Adrenal gland (tissue), 12 donors: ENCODE measurements around the gene GRK6. TPM values are rescaled to one million over a fixed set of nuclear protein-coding genes. Genes with fewer than 3 reads are reported as not detected.
A peak's percentile ranks its signal among the peaks of the same experiment; 100 is the strongest.

Experiments
- DNase-seq, 7 donors: peaks; one replicate each; pipeline ENCODE4 v3.0.0-alpha.2; 2019 to 2020
- H3K27ac ChIP-seq, 5 donors: fragments of 200-600 bp; sonication (generic) in 4 of 5; 1 replicate in 3 of 5; 2 replicates in 2 of 5; pipeline versions ENCODE4 v1.5.1 to v1.8.0; 2016 to 2020; ENCODE audit warnings: mild to moderate bottlenecking in 1 of 5
- H3K27me3 ChIP-seq: fragments of 200-600 bp; 2 replicates; pipeline ENCODE4 v1.8.0; 2021
- H3K36me3 ChIP-seq, 2 donors: fragments of 200-600 bp; replicated peaks in 1 of 2; 1 replicate in 1 of 2; 2 replicates in 1 of 2; pipeline versions ENCODE4 v1.5.1 to v1.8.0; 2018 to 2022
- H3K4me1 ChIP-seq, 2 donors: fragments of 200-600 bp; replicated peaks in 1 of 2; 1 replicate in 1 of 2; 2 replicates in 1 of 2; pipeline versions ENCODE4 v1.5.1 to v1.8.0; 2018 to 2021
- H3K4me3 ChIP-seq, 4 donors: fragments of 200-600 bp; sonication (generic) in 3 of 4; one replicate each; pipeline ENCODE4 v1.5.1; 2016 to 2018
- H3K9me3 ChIP-seq, 3 donors: fragments of 200-600 bp; sonication (generic) in 1 of 3; replicated peaks in 1 of 3; 1 replicate in 2 of 3; 2 replicates in 1 of 3; pipeline versions ENCODE4 v1.5.1 to v1.8.0; 2016 to 2021
- POLR2A ChIP-seq, 2 donors: fragments of 450-650 bp; IDR thresholded peaks; one replicate each; pipeline ENCODE4 v1.6.1; 2017; ENCODE audit warnings: antibody characterized with exemption in 2 of 2, mild to moderate bottlenecking in 2 of 2, moderate library complexity in 1 of 2
- WGBS, 4 donors: extraction: QIAGEN DNeasy Blood & Tissue Kit in 2 of 4; methylation state at CpG; one replicate each; pipeline versions ENCODE4 v1.1.5 to v1.1.7; 2013 to 2017; 5-methylcytosine and 5-hydroxymethylcytosine counted together
- intact Hi-C, 2 donors: fragments of 100-400 bp; cut with DNase I; formaldehyde crosslinking; loops; one replicate each; pipeline versions ENCODE4 v1.14.1 to v1.15.0; 2022 to 2023
- polyA plus RNA-seq, 3 donors: library from polyadenylated mRNA; stranded (reverse); fragments of 200-250 nt in 2 of 3; fragments of 350-450 nt in 1 of 3; fragmentation: Illumina TruSeq in 1 of 3; extraction: RNeasy Lipid Tissue Mini Kit (QIAGEN cat#74804) in 1 of 3; gene quantifications; one replicate each; pipeline ENCODE4 v1.2.3, GENCODE V29; 2013 to 2014
- total RNA-seq, 9 donors: library from RNA; depleted of rRNA in 4 of 9; stranded (reverse); fragments of >200 nt in 4 of 9; fragments of 120-200 nt in 1 of 9; fragmentation: NEBNext Ultra II Directional in 1 of 9; extraction: Animal tissue kit (Norgen Biotek cat#: 25700) in 1 of 9; gene quantifications; one replicate each; pipeline versions ENCODE4 v1.1.0 to v1.2.4, GENCODE V29; 2013 to 2023
- TF ChIP-seq, protein P1 (sequence below), 6 experiments: fragments of 450-650 bp in 4 of 6; fragments of 200-600 bp in 2 of 6; sonication (generic) in 1 of 6; IDR thresholded peaks; 1 replicate in 5 of 6; 2 replicates in 1 of 6; pipeline versions ENCODE4 v1.5.1 to v1.8.0; 2016 to 2021; ENCODE audit warnings: antibody characterized with exemption in 6 of 6, mild to moderate bottlenecking in 2 of 6, moderate library complexity in 1 of 6
- donor health status: healthy with polysubstance abuse.
- donor health status: Bipolar disorder and iron deficiency.
- donor health status: DM: yes; HTN: yes; CAD: no.
- donor health status: DM: no; HTN: no; CAD: no.
- donor health status: DM: no; HTN: no; CAD: no.
- donor health status: DM: yes; HTN: yes; CAD: no.

GRK6 gene
- total and polyA plus RNA-seq, 12 donors = 3.5 to 31.9 (median 21.7) TPM

DNA sequence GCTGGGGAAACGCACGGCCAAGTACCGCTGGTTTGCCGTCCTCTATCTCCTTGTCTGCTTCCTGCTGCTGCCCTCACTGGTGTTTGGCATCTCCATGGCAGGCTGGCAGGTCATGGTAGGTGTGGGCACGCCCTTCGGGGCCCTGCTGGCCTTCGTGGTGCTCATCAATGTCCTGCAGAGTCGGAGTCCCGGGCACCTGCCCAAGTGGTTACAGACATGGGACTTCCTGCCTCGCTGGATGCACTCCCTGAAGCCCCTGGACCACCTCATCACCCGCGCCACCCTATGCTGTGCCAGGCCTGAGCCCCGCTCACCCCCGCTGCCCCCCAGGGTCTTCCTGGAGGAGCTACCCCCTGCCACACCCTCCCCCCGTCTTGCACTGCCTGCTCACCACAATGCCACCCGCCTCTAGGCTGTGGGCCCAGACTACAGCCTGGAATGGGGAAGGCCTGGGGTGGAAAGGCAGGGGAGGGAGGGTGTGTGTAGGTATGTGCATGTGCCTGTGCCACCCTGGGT, 28.5 kb upstream of the GRK6 start:
- TF ChIP-seq, protein P1, sequence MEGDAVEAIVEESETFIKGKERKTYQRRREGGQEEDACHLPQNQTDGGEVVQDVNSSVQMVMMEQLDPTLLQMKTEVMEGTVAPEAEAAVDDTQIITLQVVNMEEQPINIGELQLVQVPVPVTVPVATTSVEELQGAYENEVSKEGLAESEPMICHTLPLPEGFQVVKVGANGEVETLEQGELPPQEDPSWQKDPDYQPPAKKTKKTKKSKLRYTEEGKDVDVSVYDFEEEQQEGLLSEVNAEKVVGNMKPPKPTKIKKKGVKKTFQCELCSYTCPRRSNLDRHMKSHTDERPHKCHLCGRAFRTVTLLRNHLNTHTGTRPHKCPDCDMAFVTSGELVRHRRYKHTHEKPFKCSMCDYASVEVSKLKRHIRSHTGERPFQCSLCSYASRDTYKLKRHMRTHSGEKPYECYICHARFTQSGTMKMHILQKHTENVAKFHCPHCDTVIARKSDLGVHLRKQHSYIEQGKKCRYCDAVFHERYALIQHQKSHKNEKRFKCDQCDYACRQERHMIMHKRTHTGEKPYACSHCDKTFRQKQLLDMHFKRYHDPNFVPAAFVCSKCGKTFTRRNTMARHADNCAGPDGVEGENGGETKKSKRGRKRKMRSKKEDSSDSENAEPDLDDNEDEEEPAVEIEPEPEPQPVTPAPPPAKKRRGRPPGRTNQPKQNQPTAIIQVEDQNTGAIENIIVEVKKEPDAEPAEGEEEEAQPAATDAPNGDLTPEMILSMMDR (IDR thresholded peaks at IDR 0.05) = no peak
- no peak for TF ChIP-seq POLR2A (IDR thresholded peaks at IDR 0.05)
- H3K4me1 ChIP-seq = peaks cover 0 to 8% of the 10 kb centered on the region in 2 donors
- no peaks in the 10 kb centered on the region for H3K36me3 ChIP-seq
- peaks cover 58% of the 10 kb centered on the region for H3K27me3 ChIP-seq
- no peak overlapping the region for H3K27ac ChIP-seq
- 76 to 83% (median 81%) methylated on average over 8 to 16 of the region's 16 CpGs for WGBS, 4 donors
- intact Hi-C loops = no loop called here
- no peak for DNase-seq
- no peaks in the 10 kb centered on the region for H3K9me3 ChIP-seq
- no peak overlapping the region for H3K4me3 ChIP-seq

DNA sequence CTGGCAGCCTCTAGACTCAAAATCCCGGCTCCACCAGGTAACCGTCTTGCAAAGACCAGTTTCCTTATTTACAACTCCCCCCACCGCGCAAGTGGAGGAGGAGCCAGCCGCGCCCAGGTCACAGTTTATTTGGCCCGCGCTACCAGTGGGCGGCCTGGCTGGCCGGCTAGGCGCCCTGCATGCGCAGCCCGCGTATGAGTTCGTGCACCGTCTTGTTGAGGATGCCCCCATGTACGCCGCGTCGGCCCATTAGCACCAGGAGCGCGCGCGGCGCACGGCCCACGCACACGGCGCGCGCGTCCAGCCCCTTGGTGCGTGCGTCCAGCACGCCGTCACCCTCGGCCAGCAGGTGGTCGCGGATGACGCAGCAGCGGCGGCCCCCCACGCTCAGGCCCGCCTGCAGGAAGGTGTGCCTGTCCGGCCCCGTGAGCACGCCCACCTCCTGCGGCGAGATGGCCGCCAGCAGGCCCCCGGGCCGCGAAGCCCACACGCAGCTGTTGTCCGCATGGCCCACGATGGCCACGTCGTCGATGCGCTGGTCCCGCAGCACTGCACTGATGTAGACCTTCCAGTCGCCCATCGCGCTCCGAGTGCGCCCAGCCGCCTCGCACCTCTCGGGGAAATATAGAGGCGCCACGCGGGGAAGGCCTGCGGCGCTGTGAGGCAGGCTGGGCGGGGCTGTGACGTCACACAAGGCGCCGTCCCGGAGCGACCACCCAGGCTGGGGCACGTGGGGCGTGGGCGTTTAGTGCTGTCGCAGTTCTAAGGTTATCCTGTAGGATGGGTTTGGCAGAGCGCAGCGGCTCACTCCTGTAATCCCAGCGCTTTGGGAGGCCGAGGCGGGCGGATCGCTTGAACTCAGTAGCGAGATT, 26.2 kb upstream of the GRK6 start, which contains the start of gene PFN3:
Gene PFN3, minus strand, starts transcription at position 665 of the 872 bp plus-strand sequence. Its CDS starts 85 bp downstream, at position 580.
- Histone ChIP-seq H3K4me1 (peaks cover 13 to 27% of the 10 kb centered on the region in 2 donors), H3K9me3 (no peaks in the 10 kb centered on the region), H3K36me3 (no peaks in the 10 kb centered on the region), H3K27me3 (peaks cover 69% of the 10 kb centered on the region), H3K4me3 (no peak within 1 kb of the TSS), H3K27ac (no peak within 1 kb of the TSS)
- TF ChIP-seq, protein P1 (IDR thresholded peaks at IDR 0.05) = no peak
- no peak for TF ChIP-seq POLR2A (IDR thresholded peaks at IDR 0.05)
- intact Hi-C loops = no loop called here
- WGBS, 4 donors = 14 to 36% (median 18%) methylated on average over 11 to 92 of the region's 92 CpGs
- no peak for DNase-seq

DNA sequence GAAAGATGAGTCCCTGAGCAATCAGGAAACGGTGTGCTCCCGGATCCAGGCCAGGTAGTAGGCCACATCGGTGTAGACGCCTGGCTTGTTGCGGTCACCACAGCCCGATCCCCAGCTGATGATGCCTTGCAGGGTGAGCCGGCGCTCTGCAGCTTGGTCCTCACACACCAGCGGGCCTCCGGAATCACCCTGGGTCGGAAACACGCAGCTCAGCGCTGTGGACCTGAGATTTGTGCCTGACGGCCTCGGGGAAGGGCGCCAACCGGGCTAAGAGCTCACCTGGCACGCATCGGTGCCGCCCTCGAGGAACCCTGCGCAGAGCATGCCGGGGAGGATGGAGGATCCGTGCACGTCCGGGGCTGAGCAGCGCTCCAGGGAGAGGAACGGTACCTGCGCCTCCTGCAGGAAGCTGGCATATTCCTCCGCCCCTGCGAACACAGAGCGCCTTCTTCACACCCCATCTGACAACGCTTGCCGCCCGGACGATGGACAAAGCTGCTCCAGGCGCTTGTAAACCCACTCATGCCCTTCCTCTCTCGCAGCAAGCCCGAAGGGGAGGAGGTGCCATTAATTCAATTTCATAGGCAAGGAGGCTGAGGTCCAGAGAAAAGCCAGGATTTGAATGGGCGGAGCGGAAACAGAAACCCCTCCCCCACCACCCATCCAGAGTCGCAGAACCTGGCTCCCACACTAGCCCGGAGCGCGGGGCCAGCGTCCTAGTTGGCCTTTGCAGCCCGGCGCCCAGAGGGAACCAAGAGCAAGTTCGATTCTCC, 24.0 kb upstream of the GRK6 start:
- H3K4me1 ChIP-seq = peaks cover 13 to 27% of the 10 kb centered on the region in 2 donors
- H3K9me3 ChIP-seq = no peaks in the 10 kb centered on the region
- no peak overlapping the region for H3K27ac ChIP-seq
- peak in 6 of 7 donors; percentile 54 to 77 (median 56) for DNase-seq
- intact Hi-C loops = no loop called here
- WGBS, 4 donors = 5 to 6% (median 5%) methylated on average over 11 to 49 of the region's 49 CpGs
- no peak overlapping the region for H3K4me3 ChIP-seq
- no peaks in the 10 kb centered on the region for H3K36me3 ChIP-seq
- peaks cover 65% of the 10 kb centered on the region for H3K27me3 ChIP-seq
- TF ChIP-seq, protein P1 (IDR thresholded peaks at IDR 0.05) = peak in 4 of 6 experiments; percentile 24 to 42 (median 38)
- no peak for TF ChIP-seq POLR2A (IDR thresholded peaks at IDR 0.05)
